Dermis blood vessel endothelial cell (primary cell): ENCODE results near the gene AP2A2. TPM values are rescaled to one million over a fixed set of nuclear protein-coding genes. Genes with fewer than 3 reads are reported as not detected.

Experiments
- DNase-seq: peaks from one replicate; pipeline ENCODE4 v3.0.0; 2010
- total RNA-seq: library from RNA; depleted of rRNA; stranded (reverse); fragments of >200 nt; gene quantifications from 2 replicates; pipeline ENCODE4 v1.2.3, GENCODE V29; 2014

AP2A2 gene
- total RNA-seq, 1 donor from 2014 or later, result 51.1 TPM

GRCh38 chr11:1031121-1031899 lies 105.6 kb downstream of the AP2A2 start:
- DNase-seq, result no peak

- DNase-seq, result no peak
These were observed 106.7 kb downstream of the AP2A2 start for GRCh38 chr11:1032310-1032891.

GRCh38 chr11:1033016-1033798 lies 107.5 kb downstream of the AP2A2 start:
- no peak for DNase-seq

- DNase-seq, result no peak
These were observed 108.3 kb downstream of the AP2A2 start for GRCh38 chr11:1034001-1034400.

GRCh38 chr11:1034456-1035295 lies 109.0 kb downstream of the AP2A2 start:
- DNase-seq, result no peak

GRCh38 chr11:1035577-1036283 lies 110.1 kb downstream of the AP2A2 start:
- no peak for DNase-seq

- no peak for DNase-seq
These were observed 110.7 kb downstream of the AP2A2 start, which contains the start of gene MUC6 for GRCh38 chr11:1036303-1036923. Gene MUC6 (minus strand): TSS chr11:1036718. CDS start chr11:1036655, 63 bp downstream.

GRCh38 chr11:1036931-1037330 lies 111.3 kb downstream of the AP2A2 start:
- no peak for DNase-seq

GRCh38 chr11:1037506-1038055 lies 111.9 kb downstream of the AP2A2 start:
- DNase-seq, result no peak

- no peak for DNase-seq
These were observed 112.7 kb downstream of the AP2A2 start for GRCh38 chr11:1038361-1038760.

GRCh38 chr11:1038921-1039320 lies 113.3 kb downstream of the AP2A2 start:
- no peak for DNase-seq

- no peak for DNase-seq
These were observed 114.1 kb downstream of the AP2A2 start for GRCh38 chr11:1039481-1040427.

- DNase-seq, result no peak
These were observed 114.9 kb downstream of the AP2A2 start for GRCh38 chr11:1040428-1041148.

- DNase-seq, result no peak
These were observed 115.4 kb downstream of the AP2A2 start for GRCh38 chr11:1041149-1041467.

- DNase-seq, result no peak
These were observed 115.8 kb downstream of the AP2A2 start for GRCh38 chr11:1041471-1041870.

- no peak for DNase-seq
These were observed 116.4 kb downstream of the AP2A2 start for GRCh38 chr11:1041936-1042608.

- no peak for DNase-seq
These were observed 117.2 kb downstream of the AP2A2 start for GRCh38 chr11:1042626-1043562.
